Activated naive CD8-positive, alpha-beta T cell (primary cell): Measurements from ENCODE around the gene CCT3.
A peak's percentile ranks its signal among the peaks of the same experiment; 100 is the strongest.
"Not testable (repeated sequence)": the region's sequence is repeated elsewhere in the genome, so short reads cannot be mapped to it uniquely, and the experiment has no call there.

Source experiments
- H3K27ac Mint-ChIP-seq: one replicate; pipeline ENCODE4 v1.8.0; 2021; ENCODE audit warnings: mixed read lengths
- H3K27me3 Mint-ChIP-seq: one replicate; pipeline ENCODE4 v1.8.0; 2021; ENCODE audit warnings: mixed read lengths
- H3K36me3 Mint-ChIP-seq: one replicate; pipeline ENCODE4 v1.8.0; 2021; ENCODE audit warnings: mixed read lengths
- H3K4me1 Mint-ChIP-seq: one replicate; pipeline ENCODE4 v1.8.0; 2021; ENCODE audit warnings: low read depth, mixed read lengths
- H3K4me3 Mint-ChIP-seq: one replicate; pipeline ENCODE4 v1.8.0; 2021; ENCODE audit warnings: mild to moderate bottlenecking, mixed read lengths
- H3K9me3 Mint-ChIP-seq: one replicate; pipeline ENCODE4 v1.8.0; 2021; ENCODE audit warnings: low read depth, mixed read lengths

Gene CCT3

DNA sequence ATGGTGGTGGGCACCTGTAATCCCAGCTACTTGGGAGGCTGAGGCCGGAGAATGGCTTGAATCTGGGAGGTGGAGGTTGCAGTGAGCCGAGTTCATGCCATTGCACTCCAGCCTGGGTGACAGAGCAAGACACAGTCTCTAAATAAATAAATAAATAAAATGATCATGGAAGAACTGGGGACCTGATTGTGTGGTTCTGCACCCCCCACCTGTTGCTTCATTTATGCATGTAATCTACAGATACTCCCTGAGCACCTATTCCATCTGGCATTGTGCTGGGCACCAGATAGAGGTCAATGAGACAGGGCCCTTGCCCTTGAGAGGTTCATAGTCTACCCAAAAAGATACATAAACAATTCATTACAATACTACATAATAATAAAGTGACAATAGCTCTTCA is 19.9 kb upstream of the CCT3 start:
- Mint-ChIP-seq H3K9me3 (no peaks in the 10 kb centered on the region), H3K27me3 (peaks cover 14% of the 10 kb centered on the region), H3K36me3 (no peaks in the 10 kb centered on the region), H3K27ac (no peak overlapping the region), H3K4me1 (no peaks in the 10 kb centered on the region), H3K4me3 (no peak overlapping the region)

DNA sequence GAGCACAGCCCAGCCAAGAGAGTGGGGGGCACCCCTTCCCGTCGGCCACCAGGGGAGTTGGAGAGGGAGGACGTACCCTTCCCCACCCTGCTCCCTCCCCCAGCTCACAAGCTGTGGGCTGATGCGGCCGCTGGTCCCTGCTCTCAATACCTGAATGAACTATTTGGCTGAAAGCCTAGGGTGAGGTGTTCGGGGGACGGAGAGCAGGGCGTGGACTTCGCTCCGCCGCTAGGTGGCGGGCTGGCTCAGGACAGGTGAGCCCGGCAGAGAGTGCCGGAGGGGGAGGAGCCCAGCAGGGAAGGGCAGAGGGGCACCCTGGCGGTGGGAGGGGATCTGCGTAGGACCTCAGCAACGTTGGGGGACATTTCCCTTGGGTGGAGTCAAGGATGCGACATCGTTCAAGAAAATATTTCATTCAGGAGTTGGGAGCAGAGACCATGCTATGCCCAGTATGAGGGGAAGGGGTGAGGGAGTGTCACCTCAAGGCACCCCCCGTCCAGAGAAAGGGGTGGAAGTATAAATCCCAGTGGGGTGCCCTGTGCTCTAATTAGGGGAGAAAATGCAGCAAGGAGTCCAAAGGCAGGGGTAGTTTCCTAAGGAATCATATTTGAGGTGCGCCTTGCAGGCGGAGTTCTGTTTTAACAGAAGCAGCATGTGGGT is 18.9 kb upstream of the CCT3 start:
- Mint-ChIP-seq H3K27ac (no peak overlapping the region), H3K4me1 (no peaks in the 10 kb centered on the region), H3K9me3 (no peaks in the 10 kb centered on the region), H3K36me3 (no peaks in the 10 kb centered on the region), H3K27me3 (peaks cover 14% of the 10 kb centered on the region), H3K4me3 (no peak overlapping the region)

DNA sequence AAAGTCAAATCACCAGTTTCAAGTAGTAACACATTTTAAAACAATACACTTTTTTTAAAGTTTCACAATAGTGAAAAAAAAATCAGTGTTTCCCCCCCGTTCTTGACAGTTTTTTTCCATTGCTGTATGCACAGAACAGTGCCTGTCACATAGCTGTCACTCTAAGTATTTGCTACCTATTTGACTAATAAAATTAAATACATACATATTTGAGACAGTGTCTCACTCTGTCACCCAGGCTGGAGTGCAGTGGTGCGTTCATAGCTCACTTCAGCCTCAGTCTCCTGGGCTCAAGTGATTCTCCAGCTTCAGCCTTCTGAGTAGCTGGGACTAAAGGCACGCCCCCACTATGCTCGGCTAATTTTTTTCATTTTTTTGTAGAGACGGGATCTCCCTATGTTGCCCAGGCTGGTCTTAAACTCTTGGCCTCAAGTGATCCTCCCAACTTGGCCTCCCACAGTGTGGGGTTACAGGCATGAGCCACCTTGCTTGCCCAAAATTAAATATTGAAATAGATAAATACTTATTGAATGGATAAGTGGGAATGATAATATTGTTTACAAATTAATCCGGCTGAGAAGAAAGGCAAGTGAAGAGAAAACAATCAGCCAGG is 18.3 kb upstream of the CCT3 start:
- no peak overlapping the region for H3K27ac Mint-ChIP-seq

DNA sequence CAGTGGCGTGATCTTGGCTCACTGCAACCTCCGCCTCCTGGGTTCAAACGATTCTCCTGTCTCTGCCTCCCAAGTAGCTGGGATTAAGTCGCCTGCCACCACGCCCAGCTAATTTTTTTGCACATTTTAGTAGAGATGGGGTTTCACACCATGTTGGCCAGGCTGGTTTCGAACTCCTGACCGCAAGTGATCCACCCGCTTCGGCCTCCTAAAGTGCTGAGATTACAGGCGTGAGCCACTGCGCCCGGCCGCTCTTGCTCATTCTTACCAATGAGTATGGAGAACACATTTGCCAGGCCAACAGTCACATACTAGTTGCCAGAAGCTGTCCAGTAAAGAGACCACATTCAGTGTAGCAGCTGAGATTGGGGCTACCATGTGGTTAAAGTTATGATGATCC is 14.4 kb upstream of the CCT3 start:
- not testable (repeated sequence) for H3K4me3 Mint-ChIP-seq, H3K27ac Mint-ChIP-seq, H3K9me3 Mint-ChIP-seq, H3K4me1 Mint-ChIP-seq, H3K27me3 Mint-ChIP-seq, H3K36me3 Mint-ChIP-seq

More for the DNA sequence above, 18.3 kb upstream of the CCT3 start:
- Mint-ChIP-seq H3K36me3 (no peaks in the 10 kb centered on the region), H3K27me3 (peaks cover 14% of the 10 kb centered on the region), H3K4me1 (no peaks in the 10 kb centered on the region), H3K9me3 (no peaks in the 10 kb centered on the region), H3K4me3 (no peak overlapping the region)

DNA sequence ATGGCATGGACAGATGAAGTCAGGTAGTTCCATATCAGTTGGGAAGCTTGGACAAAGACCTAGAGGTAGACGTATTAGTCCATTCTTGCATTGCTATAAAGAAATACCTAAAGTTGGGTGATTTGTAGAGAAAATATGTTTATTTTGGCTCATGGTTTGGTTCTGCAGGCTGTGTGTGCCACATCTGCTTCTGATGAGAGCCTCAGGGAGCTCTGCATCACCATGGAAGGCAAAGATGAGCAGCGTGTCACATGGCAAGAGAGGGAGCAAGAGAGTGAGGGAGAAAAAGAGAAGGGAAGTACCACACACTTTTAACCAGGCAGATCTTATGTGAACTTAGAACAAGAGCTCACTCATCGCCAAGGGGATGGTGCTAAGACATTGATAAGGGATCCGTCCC is 9.2 kb upstream of the CCT3 start:
- Mint-ChIP-seq H3K4me1 (no peaks in the 10 kb centered on the region), H3K36me3 (no peaks in the 10 kb centered on the region), H3K4me3 (no peak overlapping the region), H3K27me3 (peaks cover 7% of the 10 kb centered on the region), H3K9me3 (no peaks in the 10 kb centered on the region), H3K27ac (no peak overlapping the region)

DNA sequence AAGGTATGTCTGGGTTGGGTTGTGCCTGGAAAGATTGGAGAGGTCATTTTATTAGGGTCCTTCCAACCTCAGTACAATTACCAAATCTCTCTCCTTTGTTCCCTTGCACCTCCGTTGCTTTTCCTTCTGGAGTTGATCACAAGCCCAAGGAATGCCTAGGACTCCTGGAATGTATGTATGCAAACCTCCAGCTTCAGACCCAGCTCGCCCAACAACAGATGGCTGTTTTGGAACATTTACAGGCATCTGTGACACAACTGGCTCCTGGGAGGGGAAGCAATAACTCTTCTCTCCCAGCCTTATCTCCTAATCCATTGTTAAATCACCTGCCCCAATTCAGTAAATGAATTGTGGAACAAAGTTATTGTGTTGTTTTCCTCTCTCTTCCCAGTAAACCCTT is 8.5 kb upstream of the CCT3 start:
- H3K4me3 Mint-ChIP-seq = no peak overlapping the region
- H3K36me3 Mint-ChIP-seq = no peaks in the 10 kb centered on the region
- no peaks in the 10 kb centered on the region for H3K4me1 Mint-ChIP-seq
- H3K27me3 Mint-ChIP-seq = peaks cover 7% of the 10 kb centered on the region
- no peaks in the 10 kb centered on the region for H3K9me3 Mint-ChIP-seq
- H3K27ac Mint-ChIP-seq = no peak overlapping the region

DNA sequence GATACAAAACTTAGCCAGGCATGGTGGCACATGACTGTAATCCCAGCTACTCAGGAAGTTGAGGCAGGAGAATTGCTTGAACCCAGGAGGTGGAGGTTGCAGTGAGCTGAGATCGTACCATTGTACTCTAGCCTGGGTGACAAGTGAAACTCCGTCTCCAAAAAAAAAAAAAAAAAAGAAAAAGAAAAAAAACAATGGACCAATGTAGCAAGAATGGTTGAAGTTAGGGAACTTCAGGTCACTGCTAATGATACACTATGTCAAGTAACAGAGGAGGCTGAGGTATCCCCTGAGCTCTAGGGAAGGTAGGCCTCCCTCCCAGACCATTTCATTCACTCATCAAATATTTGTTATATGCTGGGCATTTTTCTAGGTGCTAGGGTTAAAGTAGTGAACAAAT is 7.9 kb upstream of the CCT3 start:
- H3K4me1 Mint-ChIP-seq, H3K27ac Mint-ChIP-seq, H3K4me3 Mint-ChIP-seq, H3K36me3 Mint-ChIP-seq, H3K27me3 Mint-ChIP-seq, H3K9me3 Mint-ChIP-seq: not testable (repeated sequence)

DNA sequence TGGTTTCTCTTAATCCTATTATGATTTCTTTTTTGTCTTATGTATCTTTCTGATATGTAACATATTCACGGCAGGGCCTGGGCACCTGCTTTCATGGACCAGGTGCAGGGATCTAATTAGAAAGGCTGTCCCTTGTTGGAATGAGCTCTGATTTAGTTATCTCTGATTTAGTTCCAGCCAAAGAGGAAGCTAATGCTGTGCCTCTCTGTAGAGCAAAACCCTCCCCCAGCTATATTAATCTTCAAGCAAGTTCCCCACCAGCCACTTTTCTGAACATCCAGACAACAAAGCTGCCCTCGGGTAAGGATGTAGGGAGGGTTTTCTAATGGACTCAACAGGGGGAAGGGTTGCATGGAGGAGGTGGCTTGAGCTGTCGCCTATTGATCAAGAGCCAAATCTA is 6.3 kb upstream of the CCT3 start:
- Mint-ChIP-seq H3K9me3 (no peaks in the 10 kb centered on the region), H3K36me3 (no peaks in the 10 kb centered on the region), H3K27me3 (peaks cover 7% of the 10 kb centered on the region), H3K4me3 (no peak overlapping the region), H3K4me1 (no peaks in the 10 kb centered on the region), H3K27ac (no peak overlapping the region)

DNA sequence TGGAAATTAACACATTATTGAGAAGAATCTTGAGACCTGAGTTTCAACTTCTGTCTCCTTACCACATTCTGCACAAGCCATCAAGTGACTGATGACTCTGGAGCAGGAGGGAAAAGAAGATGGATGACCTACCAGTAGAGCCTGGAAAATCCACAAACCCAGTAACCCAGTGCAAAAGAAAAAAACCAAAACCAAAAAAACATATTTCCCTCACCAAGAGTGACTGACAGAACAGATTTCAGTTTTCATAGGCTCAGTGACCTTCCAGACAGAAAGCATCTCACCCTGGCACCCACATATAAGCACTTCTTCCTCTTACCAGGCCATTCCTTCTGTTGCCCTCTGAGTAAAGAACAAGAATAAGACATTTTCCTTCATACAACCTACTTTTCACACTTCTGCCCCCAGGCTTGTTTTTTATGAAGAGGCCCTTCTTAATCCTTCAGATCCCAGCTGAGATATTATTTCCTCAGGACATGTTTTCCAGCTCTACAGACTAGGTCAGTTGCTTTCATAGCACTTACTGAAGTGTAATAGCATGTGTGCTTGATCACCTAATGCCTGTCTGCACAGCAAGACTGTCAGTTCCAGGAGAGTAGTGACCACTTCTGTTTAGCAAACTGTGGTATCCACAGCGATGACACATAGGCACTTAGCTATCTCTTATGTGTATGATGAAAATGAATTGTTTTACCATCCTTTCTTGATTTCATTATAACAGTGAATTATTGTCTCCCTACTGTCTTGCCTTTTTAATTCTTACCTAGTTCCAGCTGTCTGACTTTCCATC is 4.3 kb upstream of the CCT3 start:
- Mint-ChIP-seq H3K4me3 (no peak overlapping the region), H3K9me3 (no peaks in the 10 kb centered on the region), H3K4me1 (peaks cover 2% of the 10 kb centered on the region), H3K27me3 (peaks cover 6% of the 10 kb centered on the region), H3K36me3 (peaks cover 2% of the 10 kb centered on the region), H3K27ac (no peak overlapping the region)

DNA sequence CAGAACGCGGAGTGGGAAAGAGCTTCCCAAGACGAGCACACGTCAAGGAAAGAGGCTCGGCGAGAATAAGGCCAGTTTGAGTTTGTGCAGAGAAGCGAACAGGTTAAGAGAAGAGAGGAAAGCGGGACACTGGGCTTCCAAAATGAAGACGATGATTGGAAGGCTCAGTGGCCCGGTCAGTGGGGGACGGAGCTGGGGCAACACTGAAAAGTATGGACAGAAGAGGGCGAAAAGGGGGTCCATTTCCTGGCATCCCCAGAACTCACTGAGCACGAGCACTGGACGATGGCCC is 258 bp downstream of the CCT3 start:
- Mint-ChIP-seq H3K27ac (peak overlapping the region; percentile 99), H3K4me3 (peak overlapping the region; percentile 99), H3K36me3 (peaks cover 16% of the 10 kb centered on the region), H3K27me3 (no peaks in the 10 kb centered on the region), H3K4me1 (peaks cover 27% of the 10 kb centered on the region), H3K9me3 (no peaks in the 10 kb centered on the region)

DNA sequence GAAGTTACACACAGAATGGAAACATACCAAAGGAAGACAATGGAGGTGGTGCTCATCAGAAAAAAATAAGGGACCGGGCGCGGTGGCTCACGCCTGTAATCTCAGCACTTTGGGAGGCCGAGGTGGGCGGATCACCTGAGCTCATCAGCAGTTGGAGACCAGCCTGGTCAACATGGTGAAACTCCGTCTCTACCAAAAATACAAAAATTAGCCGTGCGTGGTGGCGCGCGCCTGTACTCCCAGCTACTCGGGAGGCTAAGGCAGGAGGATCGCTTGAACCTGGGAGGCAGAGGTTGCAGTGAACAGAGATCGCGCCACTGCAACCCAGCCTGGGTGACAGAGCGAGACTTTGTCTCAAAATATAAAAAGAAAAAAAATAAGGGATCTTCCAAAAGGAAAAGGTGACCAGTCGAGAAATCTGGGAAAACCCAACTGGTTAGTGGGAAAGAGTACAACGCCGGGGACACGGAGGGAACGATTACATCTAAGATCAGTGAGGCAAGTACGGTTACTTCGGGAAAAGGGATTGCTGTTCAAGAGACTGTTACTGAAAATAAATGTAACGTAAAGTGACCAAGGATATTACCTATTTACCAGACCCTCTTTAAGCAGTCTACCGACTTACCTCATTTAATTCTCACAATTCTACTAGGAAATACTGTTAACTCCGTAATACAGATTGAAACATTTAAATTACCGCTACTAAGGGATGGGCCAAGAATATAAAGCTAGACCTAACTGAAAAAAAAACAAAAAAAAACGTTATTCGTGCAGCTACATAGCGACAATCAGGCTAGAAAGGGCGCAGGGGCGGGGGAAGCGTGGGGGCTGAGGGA is 822 bp downstream of the CCT3 start:
- Mint-ChIP-seq H3K27me3 (no peaks in the 10 kb centered on the region), H3K4me3 (peak overlapping the region; percentile 99), H3K9me3 (no peaks in the 10 kb centered on the region), H3K4me1 (peaks cover 27% of the 10 kb centered on the region), H3K36me3 (peaks cover 18% of the 10 kb centered on the region), H3K27ac (peak overlapping the region; percentile 99)

DNA sequence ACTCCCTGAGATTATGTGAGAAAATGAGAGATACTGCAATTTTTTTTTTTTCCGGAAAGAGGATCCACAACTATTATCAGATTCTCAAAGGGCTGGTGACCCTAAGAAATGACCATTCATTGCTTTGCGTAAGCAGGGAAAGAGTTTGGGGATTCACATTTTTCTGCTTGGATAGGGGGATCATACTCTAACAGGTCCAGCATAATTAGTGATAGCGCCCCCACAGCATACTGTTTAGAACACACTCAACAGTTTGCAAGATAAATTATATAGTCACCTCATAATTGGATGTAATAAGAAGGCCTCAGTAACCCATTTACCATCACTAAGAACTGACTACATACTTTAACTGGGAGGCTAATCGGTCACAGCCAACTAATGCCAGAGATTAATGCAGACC is 1.9 kb downstream of the CCT3 start:
- H3K27me3 Mint-ChIP-seq = no peaks in the 10 kb centered on the region
- H3K9me3 Mint-ChIP-seq = no peaks in the 10 kb centered on the region
- H3K36me3 Mint-ChIP-seq = peaks cover 18% of the 10 kb centered on the region
- H3K4me3 Mint-ChIP-seq = peak overlapping the region; percentile 99
- H3K4me1 Mint-ChIP-seq = peaks cover 27% of the 10 kb centered on the region
- peak overlapping the region; percentile 99 for H3K27ac Mint-ChIP-seq

DNA sequence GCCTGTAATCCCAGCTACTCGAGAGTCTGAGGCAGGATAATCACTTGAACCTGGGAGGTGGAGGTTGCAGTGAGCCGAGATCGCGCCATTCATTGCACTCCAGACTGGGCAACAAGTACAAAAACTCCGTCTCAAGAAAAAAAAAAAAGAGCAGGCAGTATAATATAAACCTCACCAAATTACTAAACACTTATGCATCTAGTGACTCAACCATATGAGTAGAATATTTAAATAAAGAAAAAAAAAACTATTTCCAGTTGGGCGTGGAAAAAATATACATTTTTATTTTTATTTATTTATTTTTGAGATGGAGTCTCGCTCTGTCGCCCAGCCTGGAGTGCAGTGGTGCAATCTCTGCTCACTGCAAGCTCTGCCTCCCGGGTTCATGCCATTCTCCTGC is 14.9 kb downstream of the CCT3 start:
- H3K4me3 Mint-ChIP-seq, H3K27me3 Mint-ChIP-seq, H3K27ac Mint-ChIP-seq, H3K4me1 Mint-ChIP-seq, H3K9me3 Mint-ChIP-seq, H3K36me3 Mint-ChIP-seq: not testable (repeated sequence)

DNA sequence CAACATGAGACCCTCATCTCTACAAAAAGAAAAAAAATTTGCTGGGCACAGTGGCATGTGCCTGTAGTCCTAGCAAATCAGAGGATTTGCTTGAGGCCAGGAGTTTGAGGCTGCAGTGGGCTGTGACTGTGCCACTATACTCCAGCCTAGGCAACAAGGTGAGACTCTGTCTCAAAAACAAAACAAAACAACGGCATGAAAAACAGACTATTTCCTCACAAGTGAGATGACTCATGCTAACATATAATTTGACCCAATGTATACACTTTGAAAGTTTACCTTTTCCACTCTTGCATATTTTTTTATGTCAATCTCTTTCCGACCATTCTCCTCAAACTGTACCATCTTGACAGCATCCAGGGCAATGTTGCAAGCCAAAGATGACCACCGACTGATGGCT is 17.5 kb downstream of the CCT3 start:
- Mint-ChIP-seq H3K27ac (no peak overlapping the region), H3K36me3 (peaks cover 3% of the 10 kb centered on the region)

DNA sequence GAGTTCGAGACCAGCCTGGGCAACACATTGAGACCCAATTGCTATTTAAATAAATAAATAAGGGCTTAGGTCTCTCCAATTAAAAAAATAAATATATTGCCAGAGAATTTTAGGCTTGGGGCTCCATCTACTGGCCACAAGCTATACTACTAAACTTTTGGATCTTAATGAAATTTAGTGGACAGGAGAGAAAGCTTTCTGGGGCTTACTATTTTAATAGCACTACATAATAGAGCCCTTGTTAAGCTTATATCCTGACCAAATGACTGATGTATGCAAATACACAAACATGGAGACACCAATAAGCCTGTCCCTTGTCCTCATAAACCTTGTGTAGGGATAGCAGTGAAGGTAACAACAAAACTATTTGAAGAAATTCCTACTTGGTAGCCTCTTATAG is 18.4 kb downstream of the CCT3 start:
- Mint-ChIP-seq H3K27me3 (no peaks in the 10 kb centered on the region), H3K9me3 (no peaks in the 10 kb centered on the region), H3K4me1 (peaks cover 2% of the 10 kb centered on the region), H3K27ac (no peak overlapping the region), H3K4me3 (no peak overlapping the region), H3K36me3 (peaks cover 3% of the 10 kb centered on the region)

More for the DNA sequence above, 17.5 kb downstream of the CCT3 start:
- no peak overlapping the region for H3K4me3 Mint-ChIP-seq
- H3K4me1 Mint-ChIP-seq = peaks cover 2% of the 10 kb centered on the region
- H3K9me3 Mint-ChIP-seq = no peaks in the 10 kb centered on the region
- H3K27me3 Mint-ChIP-seq = no peaks in the 10 kb centered on the region
